ENCODE data around the gene COL5A3. TPM values are rescaled to one million over a fixed set of nuclear protein-coding genes. Genes with fewer than 3 reads are reported as not detected.
A peak's percentile ranks its signal among the peaks of the same experiment; 100 is the strongest.
"Not testable (repeated sequence)": the region's sequence is repeated elsewhere in the genome, so short reads cannot be mapped to it uniquely, and the experiment has no call there.

The COL5A3 gene
- polyA plus RNA-seq, 1 donor from 2014 or later: 0.11 TPM

DNA sequence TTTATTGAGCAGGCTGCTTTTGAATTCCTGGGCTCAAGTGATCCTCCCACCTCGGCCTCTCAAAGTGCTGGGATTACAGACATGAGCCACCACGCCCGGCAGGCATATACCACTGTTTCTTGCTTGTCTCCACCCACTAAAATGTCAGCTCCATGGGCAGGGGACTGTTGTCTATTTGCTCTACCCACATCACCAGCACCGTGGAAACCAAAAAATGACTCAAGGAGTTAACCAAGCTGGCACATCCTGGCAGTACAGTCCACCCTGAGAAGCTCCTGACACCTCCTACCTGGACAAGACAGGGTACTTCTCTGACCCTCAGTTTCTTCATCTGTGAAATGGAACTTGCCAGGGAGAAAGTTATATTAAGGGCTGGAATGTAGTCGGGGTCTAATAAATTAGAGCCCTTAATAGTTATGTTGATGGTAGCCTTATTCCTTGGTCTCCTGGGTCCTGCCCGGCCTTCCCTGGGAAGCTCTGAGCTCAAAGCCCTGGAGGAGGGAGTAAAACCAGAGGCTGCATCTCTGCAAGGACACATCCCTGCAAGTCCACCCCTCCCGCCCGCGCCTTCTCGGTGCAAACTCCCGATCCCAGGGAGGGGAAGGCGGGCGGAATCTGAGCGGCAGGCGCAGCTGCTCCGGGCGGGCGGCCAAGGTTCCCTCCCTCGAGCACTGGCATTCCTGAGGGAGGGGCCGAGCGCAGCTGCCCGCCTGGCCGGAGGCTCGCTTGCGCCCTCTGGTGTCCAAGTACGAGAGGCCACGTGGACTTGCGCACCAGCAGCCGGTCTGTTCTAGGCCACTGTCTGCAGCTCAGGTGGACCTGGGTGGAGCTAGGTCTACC is 17.1 kb upstream of the COL5A3 start:
- H3K9me2 ChIP-seq (ENCODE audit: insufficient read depth, low read length): no peaks in the 10 kb centered on the region
- TF ChIP-seq, protein P1, sequence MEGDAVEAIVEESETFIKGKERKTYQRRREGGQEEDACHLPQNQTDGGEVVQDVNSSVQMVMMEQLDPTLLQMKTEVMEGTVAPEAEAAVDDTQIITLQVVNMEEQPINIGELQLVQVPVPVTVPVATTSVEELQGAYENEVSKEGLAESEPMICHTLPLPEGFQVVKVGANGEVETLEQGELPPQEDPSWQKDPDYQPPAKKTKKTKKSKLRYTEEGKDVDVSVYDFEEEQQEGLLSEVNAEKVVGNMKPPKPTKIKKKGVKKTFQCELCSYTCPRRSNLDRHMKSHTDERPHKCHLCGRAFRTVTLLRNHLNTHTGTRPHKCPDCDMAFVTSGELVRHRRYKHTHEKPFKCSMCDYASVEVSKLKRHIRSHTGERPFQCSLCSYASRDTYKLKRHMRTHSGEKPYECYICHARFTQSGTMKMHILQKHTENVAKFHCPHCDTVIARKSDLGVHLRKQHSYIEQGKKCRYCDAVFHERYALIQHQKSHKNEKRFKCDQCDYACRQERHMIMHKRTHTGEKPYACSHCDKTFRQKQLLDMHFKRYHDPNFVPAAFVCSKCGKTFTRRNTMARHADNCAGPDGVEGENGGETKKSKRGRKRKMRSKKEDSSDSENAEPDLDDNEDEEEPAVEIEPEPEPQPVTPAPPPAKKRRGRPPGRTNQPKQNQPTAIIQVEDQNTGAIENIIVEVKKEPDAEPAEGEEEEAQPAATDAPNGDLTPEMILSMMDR (IDR thresholded peaks at IDR 0.05; ENCODE audit: poor library complexity, severe bottlenecking): peak; percentile 73
- TF ChIP-seq SMC3 (conservative IDR thresholded peaks at IDR 0.05; ENCODE audit: poor library complexity) (peak; percentile 79), POLR2AphosphoS5 (IDR thresholded peaks at IDR 0.05) (no peak), RAD21 (conservative IDR thresholded peaks at IDR 0.05) (peak; percentile 62)
- H2AFZ ChIP-seq (ENCODE audit: low read depth, low read length): no peak overlapping the region
- no peaks in the 10 kb centered on the region for H3F3A ChIP-seq (ENCODE audit: insufficient read depth, low read length, poor library complexity, severe bottlenecking)
- no peak overlapping the region for H3K9ac ChIP-seq (ENCODE audit: low read length)
- H4K20me1 ChIP-seq (ENCODE audit: insufficient read depth): no peaks in the 10 kb centered on the region
- no peak overlapping the region for H3K27ac ChIP-seq (ENCODE audit: low read length)
- no peaks in the 10 kb centered on the region for H3K79me2 ChIP-seq (replicated peaks; ENCODE audit: insufficient read depth, low read length)
- H3K36me3 ChIP-seq (ENCODE audit: insufficient read depth, low read length): no peaks in the 10 kb centered on the region
- H3K4me3 ChIP-seq (ENCODE audit: low read length): peak overlapping the region; percentile 53
- no peaks in the 10 kb centered on the region for H3K9me3 ChIP-seq (ENCODE audit: low read length)
- no peak overlapping the region for H3K4me2 ChIP-seq (ENCODE audit: low read length)
- H3K27me3 ChIP-seq (ENCODE audit: insufficient read depth, low read depth, low read length): no peaks in the 10 kb centered on the region

DNA sequence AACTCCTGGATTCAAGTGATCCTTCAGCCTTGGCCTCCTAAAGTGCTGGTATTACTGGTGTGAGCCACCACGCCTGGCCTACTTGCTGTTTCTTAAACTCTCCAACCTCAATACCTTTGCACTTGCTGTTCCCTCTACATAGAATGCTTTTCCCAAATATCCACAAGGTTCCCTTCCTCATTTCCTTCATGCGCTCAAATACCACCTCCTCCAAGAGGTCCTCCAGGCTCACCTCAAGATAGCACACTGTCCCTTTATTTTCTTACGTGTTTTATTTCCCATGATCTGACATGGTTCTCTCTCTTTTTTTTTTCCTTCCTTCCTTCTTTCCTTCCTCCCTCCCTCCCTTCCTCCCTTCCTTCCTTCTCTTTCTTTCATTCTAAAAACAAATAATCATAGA is 16.4 kb upstream of the COL5A3 start:
- Histone ChIP-seq H3K9me3 (ENCODE audit: low read length) (no peaks in the 10 kb centered on the region), H3K9ac (ENCODE audit: low read length) (no peak overlapping the region), H3K4me2 (ENCODE audit: low read length) (no peak overlapping the region), H3K27me3 (ENCODE audit: insufficient read depth, low read depth, low read length) (no peaks in the 10 kb centered on the region), H3K4me3 (ENCODE audit: low read length) (no peak overlapping the region), H2AFZ (ENCODE audit: low read depth, low read length) (no peak overlapping the region), H3K27ac (ENCODE audit: low read length) (no peak overlapping the region), H3F3A (ENCODE audit: insufficient read depth, low read length, poor library complexity, severe bottlenecking) (no peaks in the 10 kb centered on the region), H4K20me1 (ENCODE audit: insufficient read depth) (no peaks in the 10 kb centered on the region), H3K9me2 (ENCODE audit: insufficient read depth, low read length) (no peaks in the 10 kb centered on the region), H3K36me3 (ENCODE audit: insufficient read depth, low read length) (no peaks in the 10 kb centered on the region), H3K79me2 (replicated peaks; ENCODE audit: insufficient read depth, low read length) (no peaks in the 10 kb centered on the region)
- TF ChIP-seq POLR2AphosphoS5 (IDR thresholded peaks at IDR 0.05): no peak
- TF ChIP-seq EZH2 (IDR thresholded peaks at IDR 0.05; ENCODE audit: borderline replicate concordance, insufficient read depth, low read length, poor library complexity, severe bottlenecking): no peak
- TF ChIP-seq RAD21 (conservative IDR thresholded peaks at IDR 0.05): no peak
- no peak for TF ChIP-seq TAF1 (IDR thresholded peaks at IDR 0.05; ENCODE audit: low read depth)
- no peak for TF ChIP-seq EP300 (conservative IDR thresholded peaks at IDR 0.05; ENCODE audit: poor library complexity, severe bottlenecking)
- TF ChIP-seq MXI1 (conservative IDR thresholded peaks at IDR 0.05; ENCODE audit: poor library complexity, severe bottlenecking): no peak
- TF ChIP-seq, protein P1 (IDR thresholded peaks at IDR 0.05; ENCODE audit: poor library complexity, severe bottlenecking): no peak

DNA sequence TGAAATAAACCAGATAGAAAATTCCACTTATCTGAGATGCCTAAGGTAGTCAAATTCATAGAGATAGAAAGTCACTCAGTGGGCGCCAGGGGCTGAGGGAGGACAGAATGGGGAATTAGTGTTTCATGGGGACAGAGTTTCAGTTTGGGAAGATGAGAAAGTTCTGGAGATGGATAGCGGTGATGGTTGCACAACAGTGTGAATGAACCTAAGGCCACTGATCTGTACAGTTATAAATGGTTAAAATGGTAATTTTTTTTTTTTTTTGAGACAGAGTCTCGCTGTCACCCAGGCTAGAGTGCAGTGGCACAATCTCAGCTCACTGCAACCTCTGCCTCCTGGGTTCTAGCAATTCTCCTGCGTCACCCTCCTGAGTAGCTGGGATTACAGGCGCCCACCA is 12.8 kb upstream of the COL5A3 start:
- H3K27me3 ChIP-seq (ENCODE audit: insufficient read depth, low read depth, low read length); H3F3A ChIP-seq (ENCODE audit: insufficient read depth, low read length, poor library complexity, severe bottlenecking); H2AFZ ChIP-seq (ENCODE audit: low read depth, low read length); H4K20me1 ChIP-seq (ENCODE audit: insufficient read depth); H3K4me3 ChIP-seq (ENCODE audit: low read length); H3K9ac ChIP-seq (ENCODE audit: low read length); H3K79me2 ChIP-seq (replicated peaks; ENCODE audit: insufficient read depth, low read length); H3K27ac ChIP-seq (ENCODE audit: low read length); H3K9me3 ChIP-seq (ENCODE audit: low read length); H3K9me2 ChIP-seq (ENCODE audit: insufficient read depth, low read length); H3K4me2 ChIP-seq (ENCODE audit: low read length); H3K36me3 ChIP-seq (ENCODE audit: insufficient read depth, low read length): not testable (repeated sequence)

All from neural cell (in vitro differentiated cells).